GM12872 (cell line): ENCODE data around the gene GDA.

Experiments
- TF ChIP-seq, protein P1 (sequence below): IDR thresholded peaks from 3 replicates; pipeline ENCODE4 v1.5.1; 2011; ENCODE audit warnings: low read depth, mild to moderate bottlenecking, low read length, moderate library complexity; ENCODE audit not compliant: insufficient read depth

The GDA gene

DNA sequence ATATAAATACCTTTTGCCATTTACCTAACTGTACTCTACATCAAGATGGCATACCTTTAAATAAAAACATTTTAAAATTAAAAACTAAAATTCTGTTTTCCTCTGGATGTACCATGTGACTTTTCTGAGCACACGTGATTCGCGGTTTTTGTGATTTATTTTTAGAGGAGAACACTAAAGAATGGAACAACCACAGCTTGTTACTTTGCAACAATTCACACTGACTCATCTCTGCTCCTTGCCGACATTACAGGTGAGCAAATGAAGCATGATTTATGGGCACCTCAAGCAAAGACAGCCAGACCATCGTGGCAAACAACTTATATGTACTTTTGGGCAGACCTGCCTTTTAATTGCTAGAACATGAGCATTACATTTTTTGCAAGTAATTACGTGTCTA lies 61.3 kb downstream of the GDA start:
- TF ChIP-seq, protein P1, sequence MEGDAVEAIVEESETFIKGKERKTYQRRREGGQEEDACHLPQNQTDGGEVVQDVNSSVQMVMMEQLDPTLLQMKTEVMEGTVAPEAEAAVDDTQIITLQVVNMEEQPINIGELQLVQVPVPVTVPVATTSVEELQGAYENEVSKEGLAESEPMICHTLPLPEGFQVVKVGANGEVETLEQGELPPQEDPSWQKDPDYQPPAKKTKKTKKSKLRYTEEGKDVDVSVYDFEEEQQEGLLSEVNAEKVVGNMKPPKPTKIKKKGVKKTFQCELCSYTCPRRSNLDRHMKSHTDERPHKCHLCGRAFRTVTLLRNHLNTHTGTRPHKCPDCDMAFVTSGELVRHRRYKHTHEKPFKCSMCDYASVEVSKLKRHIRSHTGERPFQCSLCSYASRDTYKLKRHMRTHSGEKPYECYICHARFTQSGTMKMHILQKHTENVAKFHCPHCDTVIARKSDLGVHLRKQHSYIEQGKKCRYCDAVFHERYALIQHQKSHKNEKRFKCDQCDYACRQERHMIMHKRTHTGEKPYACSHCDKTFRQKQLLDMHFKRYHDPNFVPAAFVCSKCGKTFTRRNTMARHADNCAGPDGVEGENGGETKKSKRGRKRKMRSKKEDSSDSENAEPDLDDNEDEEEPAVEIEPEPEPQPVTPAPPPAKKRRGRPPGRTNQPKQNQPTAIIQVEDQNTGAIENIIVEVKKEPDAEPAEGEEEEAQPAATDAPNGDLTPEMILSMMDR: no peak

DNA sequence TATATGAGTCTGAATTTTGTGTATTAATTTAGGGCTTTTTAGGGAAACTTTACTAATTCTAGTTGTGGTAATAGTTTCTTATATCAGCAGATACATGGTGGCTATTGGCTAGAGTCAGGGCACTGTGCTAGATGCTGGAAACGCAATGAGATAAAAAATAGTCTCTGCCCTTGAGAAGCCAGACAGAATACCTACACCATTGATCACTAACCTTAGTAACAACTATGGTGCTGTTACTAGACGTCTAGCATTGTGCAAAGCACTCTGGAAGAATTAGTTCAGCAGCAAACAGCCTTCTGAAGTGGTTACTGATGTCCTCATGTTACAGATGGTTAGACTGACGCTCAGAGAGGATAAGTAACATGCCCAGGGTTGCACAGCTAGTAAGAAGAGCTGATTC lies 61.8 kb downstream of the GDA start:
- TF ChIP-seq, protein P1: no peak

DNA sequence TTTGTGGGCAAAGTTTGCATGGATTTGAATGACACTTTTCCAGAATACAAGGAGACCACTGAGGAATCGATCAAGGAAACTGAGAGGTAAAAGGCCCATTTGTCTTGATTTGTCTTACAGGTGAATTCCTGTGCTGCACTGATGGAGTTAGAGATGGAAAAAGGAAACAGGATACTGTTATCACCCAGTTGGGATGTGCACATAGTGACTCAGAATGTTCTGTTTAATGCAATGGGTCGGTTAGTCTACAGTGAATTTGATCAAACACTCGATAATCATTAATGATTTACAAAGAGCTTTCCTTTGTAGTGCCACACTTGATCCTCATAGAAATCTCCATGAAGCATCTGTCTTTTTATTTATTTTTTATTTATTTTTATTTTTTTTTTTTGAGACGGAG lies 64.7 kb downstream of the GDA start:
- TF ChIP-seq, protein P1: no peak

DNA sequence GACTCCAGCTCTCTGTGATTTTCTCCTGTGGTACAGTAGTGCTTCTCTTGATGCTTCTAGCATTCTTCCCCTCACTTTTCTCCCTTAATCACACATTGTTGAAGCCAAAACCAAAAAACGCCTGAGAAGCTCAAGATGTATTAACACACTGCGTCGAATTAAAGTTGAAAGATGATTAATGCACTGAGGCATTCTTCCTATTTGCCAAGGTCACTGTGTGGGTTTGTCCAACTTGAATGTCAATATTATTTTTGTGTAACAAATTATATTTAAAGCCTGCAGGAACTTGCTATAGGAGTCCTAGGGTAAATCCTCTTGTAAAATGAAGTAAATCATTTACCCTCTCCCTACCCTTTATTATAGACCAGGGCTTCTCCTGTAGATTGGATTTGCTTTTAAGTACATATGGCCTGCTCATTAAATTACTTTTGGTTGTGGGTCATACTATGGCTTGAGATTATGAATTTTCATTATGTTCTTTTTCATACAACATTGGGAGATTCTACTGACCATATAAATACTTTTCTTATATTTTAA lies 68.1 kb downstream of the GDA start:
- TF ChIP-seq, protein P1: no peak

DNA sequence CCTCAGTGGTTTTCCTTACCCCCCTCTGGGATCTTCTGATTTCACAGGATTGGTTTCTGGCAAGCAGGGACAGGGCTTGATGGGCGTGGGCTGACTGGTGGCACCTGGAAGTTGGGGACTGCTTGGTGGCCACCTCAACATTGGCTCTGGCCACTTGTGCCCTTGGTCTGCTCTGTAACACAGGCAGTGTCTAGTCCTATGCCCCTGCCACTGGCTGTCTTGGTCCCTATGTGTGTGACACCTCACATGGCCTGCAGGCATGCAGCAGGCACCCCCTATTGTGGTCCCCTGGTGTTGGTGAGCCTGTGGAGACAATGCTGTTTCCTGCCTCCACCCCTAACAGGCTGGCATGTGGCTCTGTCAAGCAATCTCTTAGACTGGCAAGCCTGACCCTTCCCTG lies 71.3 kb downstream of the GDA start:
- TF ChIP-seq, protein P1: no peak

DNA sequence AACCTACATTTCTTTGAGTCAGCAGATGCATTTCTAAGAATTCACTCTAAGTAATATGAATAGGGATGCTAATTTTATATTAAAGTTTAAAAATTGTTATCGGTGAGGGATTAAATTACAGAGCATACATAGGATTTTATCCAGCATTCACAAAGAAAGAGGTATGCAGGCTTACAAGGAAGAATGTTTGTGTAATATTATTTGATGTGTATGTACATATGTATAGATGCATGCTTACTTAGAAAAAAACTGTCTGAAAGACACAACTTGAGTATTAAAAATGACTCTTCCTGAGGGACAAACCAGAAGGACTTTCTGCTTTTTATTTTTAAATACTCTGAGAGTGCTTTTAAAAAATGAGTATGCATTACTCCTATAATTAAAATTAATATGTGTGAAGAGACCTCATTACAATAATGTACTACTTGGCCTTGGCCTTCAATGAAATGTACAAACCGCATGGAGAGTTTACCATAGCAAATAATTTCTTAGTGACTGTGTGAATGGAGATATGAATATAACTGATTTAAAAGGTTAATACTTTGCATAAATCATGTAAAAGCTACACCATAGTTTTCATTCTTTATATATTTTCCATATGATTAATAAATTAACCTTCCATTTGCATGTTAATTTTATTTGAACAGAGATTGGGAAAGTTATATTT lies 77.0 kb downstream of the GDA start:
- TF ChIP-seq, protein P1: no peak

DNA sequence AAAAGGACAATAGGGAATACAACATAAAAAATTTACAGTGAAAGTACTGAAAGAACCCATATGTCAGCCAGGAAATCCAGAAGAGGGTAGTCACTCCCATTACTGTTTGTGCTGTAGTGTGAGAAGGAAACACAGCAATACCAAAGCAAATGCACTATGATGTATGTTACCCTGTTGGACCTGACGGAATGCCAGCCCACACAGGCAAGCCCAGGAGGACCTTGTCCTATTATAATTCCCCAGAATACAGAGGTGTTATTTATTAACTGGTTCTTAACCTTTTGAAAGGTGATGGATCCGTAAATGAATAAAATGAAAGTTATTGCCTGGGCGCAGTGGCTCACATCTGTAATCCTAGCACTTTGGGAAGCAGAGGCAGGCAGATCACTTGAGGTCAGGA lies 79.0 kb downstream of the GDA start:
- TF ChIP-seq, protein P1: no peak

DNA sequence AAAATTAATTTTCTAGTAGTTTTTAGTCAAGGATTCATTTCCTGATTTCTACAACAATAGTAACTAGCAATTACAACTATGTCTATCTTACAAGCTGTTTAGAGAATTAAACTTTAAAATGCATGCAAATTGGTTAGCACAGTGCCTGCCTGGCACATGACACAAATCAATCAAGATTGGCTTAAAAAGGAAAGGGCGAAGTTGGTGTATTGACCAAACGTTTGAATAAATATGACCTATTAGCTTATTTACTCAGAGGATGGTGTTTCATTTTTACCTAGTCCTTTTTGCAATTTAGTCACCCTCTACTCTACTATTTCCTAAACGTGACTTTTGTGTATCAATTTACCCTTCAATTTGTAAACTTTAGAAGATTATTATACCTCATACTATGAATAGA lies 83.5 kb downstream of the GDA start:
- TF ChIP-seq, protein P1: no peak
